HAP-1 (cell line): ENCODE measurements around the gene NMB.
"Not testable (repeated sequence)": the region's sequence is repeated elsewhere in the genome, so short reads cannot be mapped to it uniquely, and the experiment has no call there.

Experiments
- DNase-seq, 2 experiments: peaks; one replicate each; pipeline ENCODE4 v3.0.0-alpha.2; 2016 to 2020; ENCODE audit warnings: low spot score in 2 of 2
- H3K27me3 ChIP-seq: fragments of 250-450 bp; sonication (Bioruptor Pico); 2 replicates; pipeline ENCODE4 v1.5.1; 2020; ENCODE audit warnings: low read depth, mild to moderate bottlenecking, moderate library complexity
- H3K36me3 ChIP-seq: fragments of 250-450 bp; sonication (Bioruptor Pico); replicated peaks from 2 replicates; pipeline ENCODE4 v1.5.1; 2020; ENCODE audit warnings: mild to moderate bottlenecking
- H3K4me1 ChIP-seq: fragments of 250-450 bp; sonication (Bioruptor Pico); 2 replicates; pipeline ENCODE4 v1.5.1; 2020; ENCODE audit warnings: mild to moderate bottlenecking
- H3K4me3 ChIP-seq: fragments of 250-450 bp; sonication (Bioruptor Pico); 2 replicates; pipeline ENCODE4 v1.5.1; 2020; ENCODE audit warnings: mild to moderate bottlenecking, moderate library complexity
- H3K9me3 ChIP-seq: fragments of 250-450 bp; sonication (Bioruptor Pico); 2 replicates; pipeline ENCODE4 v1.5.1; 2020; ENCODE audit warnings: mild to moderate bottlenecking, moderate library complexity
- in situ Hi-C: fragments of 300-500 bp; cut with MboI; formaldehyde crosslinking; loops from 3 replicates; pipeline ENCODE4 v1.14.3; 2020; ENCODE audit warnings: low sequenced_read_pairs, inconsistent platforms, mixed read lengths

NMB gene

GRCh38 chr15:84658080-84658787 is at the start of gene NMB:
NMB (minus strand) TSS chr15:84658199; CDS start chr15:84658152, 47 bp downstream.
- H3K4me1 ChIP-seq: peaks cover 12% of the 10 kb centered on the region
- no peaks in the 10 kb centered on the region for H3K9me3 ChIP-seq
- H3K36me3 ChIP-seq: no peaks in the 10 kb centered on the region; the same call in 1 of the 2 replicates
- peak within 1 kb of the TSS; percentile 43 for H3K4me3 ChIP-seq
- no peaks in the 10 kb centered on the region for H3K27me3 ChIP-seq
- in situ Hi-C loops: no loop called here
- peak; percentile 95 to 97 for DNase-seq

- Histone ChIP-seq H3K4me3 (no peak overlapping the region), H3K4me1 (no peaks in the 10 kb centered on the region), H3K36me3 (peaks cover 36% of the 10 kb centered on the region), H3K9me3 (no peaks in the 10 kb centered on the region), H3K27me3 (no peaks in the 10 kb centered on the region)
- no peak for DNase-seq
- in situ Hi-C loops: no loop called here
Measured at GRCh38 chr15:84703808-84704207, 45.8 kb upstream of the NMB start.

- in situ Hi-C loops: no loop called here
- H3K36me3 ChIP-seq: peaks cover 29% of the 10 kb centered on the region
- no peaks in the 10 kb centered on the region for H3K4me1 ChIP-seq
- H3K27me3 ChIP-seq: no peaks in the 10 kb centered on the region
- no peak overlapping the region for H3K4me3 ChIP-seq
- no peaks in the 10 kb centered on the region for H3K9me3 ChIP-seq
- no peak for DNase-seq
Measured at GRCh38 chr15:84702961-84703482, 45.0 kb upstream of the NMB start.

GRCh38 chr15:84699538-84700191 is 41.7 kb upstream of the NMB start:
- DNase-seq: no peak
- Histone ChIP-seq H3K27me3 (no peaks in the 10 kb centered on the region), H3K36me3 (0 out of 2 replicates have a peak, but pooled peaks cover 10% of the 10 kb centered on the region), H3K9me3 (no peaks in the 10 kb centered on the region), H3K4me1 (no peaks in the 10 kb centered on the region), H3K4me3 (no peak overlapping the region)
- in situ Hi-C loops: no loop called here

GRCh38 chr15:84697236-84697990 is 39.4 kb upstream of the NMB start:
- H3K27me3 ChIP-seq: no peaks in the 10 kb centered on the region
- no peaks in the 10 kb centered on the region for H3K4me1 ChIP-seq
- H3K4me3 ChIP-seq: no peak overlapping the region
- H3K36me3 ChIP-seq: no peaks in the 10 kb centered on the region; the same call in 1 of the 2 replicates
- no peak for DNase-seq
- H3K9me3 ChIP-seq: no peaks in the 10 kb centered on the region
- in situ Hi-C loops: no loop called here

- Histone ChIP-seq H3K27me3 (no peaks in the 10 kb centered on the region), H3K9me3 (no peaks in the 10 kb centered on the region), H3K36me3 (no peaks in the 10 kb centered on the region; the same call in 1 of the 2 replicates), H3K4me3 (no peak overlapping the region), H3K4me1 (no peaks in the 10 kb centered on the region)
- no peak for DNase-seq
- in situ Hi-C loops: no loop called here
Measured at GRCh38 chr15:84696757-84697156, 38.8 kb upstream of the NMB start.

GRCh38 chr15:84690342-84690741 is 32.3 kb upstream of the NMB start:
- in situ Hi-C loops: no loop called here
- peaks cover 53% of the 10 kb centered on the region for H3K36me3 ChIP-seq
- H3K27me3 ChIP-seq: no peaks in the 10 kb centered on the region

GRCh38 chr15:84689858-84690257 is 31.9 kb upstream of the NMB start:
- in situ Hi-C loops: no loop called here
- Histone ChIP-seq H3K4me1 (no peaks in the 10 kb centered on the region), H3K9me3 (no peaks in the 10 kb centered on the region), H3K36me3 (peaks cover 55% of the 10 kb centered on the region), H3K27me3 (no peaks in the 10 kb centered on the region), H3K4me3 (no peak overlapping the region)
- no peak for DNase-seq

More at GRCh38 chr15:84690342-84690741, 32.3 kb upstream of the NMB start:
- Histone ChIP-seq H3K9me3 (no peaks in the 10 kb centered on the region), H3K4me3 (no peak overlapping the region), H3K4me1 (no peaks in the 10 kb centered on the region)
- no peak for DNase-seq

- peaks cover 82% of the 10 kb centered on the region for H3K36me3 ChIP-seq
- in situ Hi-C loops, H3K4me1 ChIP-seq, H3K9me3 ChIP-seq, H3K4me3 ChIP-seq, H3K27me3 ChIP-seq, DNase-seq: not testable (repeated sequence)
Measured at GRCh38 chr15:84686446-84686845, 28.4 kb upstream of the NMB start.

GRCh38 chr15:84685304-84685703 is 27.3 kb upstream of the NMB start:
- Histone ChIP-seq H3K9me3 (no peaks in the 10 kb centered on the region), H3K4me1 (no peaks in the 10 kb centered on the region), H3K27me3 (no peaks in the 10 kb centered on the region), H3K4me3 (no peak overlapping the region), H3K36me3 (peaks cover 82% of the 10 kb centered on the region)
- in situ Hi-C loops: no loop called here
- no peak for DNase-seq

- Histone ChIP-seq H3K9me3 (no peaks in the 10 kb centered on the region), H3K27me3 (no peaks in the 10 kb centered on the region), H3K4me3 (no peak overlapping the region), H3K4me1 (no peaks in the 10 kb centered on the region), H3K36me3 (peaks cover 81% of the 10 kb centered on the region)
- in situ Hi-C loops: no loop called here
- DNase-seq: no peak
Measured at GRCh38 chr15:84684092-84684491, 26.1 kb upstream of the NMB start.

GRCh38 chr15:84681831-84682230 is 23.8 kb upstream of the NMB start:
- in situ Hi-C loops: no loop called here
- Histone ChIP-seq H3K36me3 (peaks cover 72% of the 10 kb centered on the region), H3K4me3 (no peak overlapping the region), H3K27me3 (no peaks in the 10 kb centered on the region), H3K9me3 (no peaks in the 10 kb centered on the region), H3K4me1 (no peaks in the 10 kb centered on the region)
- no peak for DNase-seq

GRCh38 chr15:84671211-84671610 is 13.2 kb upstream of the NMB start:
- no peaks in the 10 kb centered on the region for H3K9me3 ChIP-seq
- no peak overlapping the region for H3K4me3 ChIP-seq
- H3K36me3 ChIP-seq: peaks cover 74% of the 10 kb centered on the region
- no peak for DNase-seq
- in situ Hi-C loops: no loop called here
- no peaks in the 10 kb centered on the region for H3K4me1 ChIP-seq
- no peaks in the 10 kb centered on the region for H3K27me3 ChIP-seq

GRCh38 chr15:84669726-84670125 is 11.7 kb upstream of the NMB start:
- no peak for DNase-seq
- in situ Hi-C loops: no loop called here

More at GRCh38 chr15:84669726-84670125, 11.7 kb upstream of the NMB start:
- Histone ChIP-seq H3K27me3 (no peaks in the 10 kb centered on the region), H3K36me3 (peaks cover 75% of the 10 kb centered on the region), H3K9me3 (no peaks in the 10 kb centered on the region), H3K4me3 (no peak overlapping the region), H3K4me1 (no peaks in the 10 kb centered on the region)
